Measurements from ENCODE around the gene STAB2. TPM values are rescaled to one million over a fixed set of nuclear protein-coding genes. Genes with fewer than 3 reads are reported as not detected.

STAB2 gene
- total RNA-seq, 4 donors from 2014 or later, result 0.95 TPM; not detected in 3

DNA sequence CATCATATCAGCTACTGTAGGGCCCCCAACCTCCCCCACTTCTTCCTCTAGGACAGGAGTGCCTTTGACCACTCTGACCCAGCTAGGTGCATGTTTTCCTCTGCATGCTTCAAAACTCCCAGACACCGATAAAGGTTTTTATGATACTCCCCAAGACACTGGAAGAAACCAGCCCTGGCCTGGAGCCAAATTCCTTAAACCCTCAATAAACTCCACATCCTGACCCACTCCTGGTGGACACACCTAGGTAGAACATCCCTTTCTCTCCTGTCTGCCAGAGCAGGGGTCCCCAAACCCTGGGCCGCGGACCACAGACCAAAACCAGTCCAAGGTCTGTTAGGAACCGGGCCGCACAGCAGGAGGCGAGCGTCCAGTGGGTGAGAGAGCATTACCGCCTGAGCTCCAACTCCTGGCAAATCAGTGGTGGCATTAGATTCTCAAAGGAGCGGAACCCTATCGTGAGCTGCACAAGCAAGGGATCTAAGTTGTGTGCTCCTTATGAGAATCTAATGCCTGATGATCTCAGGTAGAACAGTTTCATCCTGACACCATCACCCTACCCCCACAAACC lies 204.4 kb downstream of the STAB2 start:
- Histone ChIP-seq H3K36me3 (peaks cover 0 to 69% (median 3%) of the 10 kb centered on the region in 3 donors), H3K27me3 (no peaks in the 10 kb centered on the region), H3K4me1 (no peaks in the 10 kb centered on the region), H3K4me3 (no peak overlapping the region), H3K27ac (no peak overlapping the region), H3K9me3 (no peaks in the 10 kb centered on the region)
- TF ChIP-seq, protein P1, sequence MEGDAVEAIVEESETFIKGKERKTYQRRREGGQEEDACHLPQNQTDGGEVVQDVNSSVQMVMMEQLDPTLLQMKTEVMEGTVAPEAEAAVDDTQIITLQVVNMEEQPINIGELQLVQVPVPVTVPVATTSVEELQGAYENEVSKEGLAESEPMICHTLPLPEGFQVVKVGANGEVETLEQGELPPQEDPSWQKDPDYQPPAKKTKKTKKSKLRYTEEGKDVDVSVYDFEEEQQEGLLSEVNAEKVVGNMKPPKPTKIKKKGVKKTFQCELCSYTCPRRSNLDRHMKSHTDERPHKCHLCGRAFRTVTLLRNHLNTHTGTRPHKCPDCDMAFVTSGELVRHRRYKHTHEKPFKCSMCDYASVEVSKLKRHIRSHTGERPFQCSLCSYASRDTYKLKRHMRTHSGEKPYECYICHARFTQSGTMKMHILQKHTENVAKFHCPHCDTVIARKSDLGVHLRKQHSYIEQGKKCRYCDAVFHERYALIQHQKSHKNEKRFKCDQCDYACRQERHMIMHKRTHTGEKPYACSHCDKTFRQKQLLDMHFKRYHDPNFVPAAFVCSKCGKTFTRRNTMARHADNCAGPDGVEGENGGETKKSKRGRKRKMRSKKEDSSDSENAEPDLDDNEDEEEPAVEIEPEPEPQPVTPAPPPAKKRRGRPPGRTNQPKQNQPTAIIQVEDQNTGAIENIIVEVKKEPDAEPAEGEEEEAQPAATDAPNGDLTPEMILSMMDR (IDR thresholded peaks at IDR 0.05), result no peak
- TF ChIP-seq POLR2A (IDR thresholded peaks at IDR 0.05), result no peak
- no peak for DNase-seq
- 93 to 100% methylated on average over 2 to 3 of the region's 10 CpGs for WGBS, 2 donors
- intact Hi-C loops (cut with DNase I), result no loop called here

DNA sequence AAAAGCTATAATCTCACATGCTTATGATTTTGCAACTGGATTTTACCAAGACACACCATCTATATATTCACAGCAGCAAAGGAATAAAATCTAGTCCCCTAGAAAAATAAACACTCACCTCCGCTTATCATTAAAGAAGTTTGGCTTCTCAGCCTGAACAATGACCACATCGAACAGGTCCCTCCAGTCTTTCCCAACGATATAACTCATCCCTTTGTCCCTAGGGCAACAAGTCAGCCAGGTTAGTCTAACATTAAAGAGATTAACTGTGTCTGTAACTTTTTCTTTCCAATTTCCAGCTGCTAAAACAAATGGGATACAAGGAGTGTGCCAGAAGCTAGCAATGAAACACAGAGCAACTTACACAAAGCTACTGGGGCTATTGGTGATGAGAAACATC lies 206.0 kb downstream of the STAB2 start:
- Histone ChIP-seq H3K4me3 (no peak overlapping the region), H3K9me3 (no peaks in the 10 kb centered on the region), H3K27ac (no peak overlapping the region), H3K4me1 (no peaks in the 10 kb centered on the region), H3K27me3 (no peaks in the 10 kb centered on the region), H3K36me3 (peaks cover 0 to 70% (median 3%) of the 10 kb centered on the region in 3 donors)
- no peak for DNase-seq
- TF ChIP-seq POLR2A (IDR thresholded peaks at IDR 0.05), result no peak
- TF ChIP-seq, protein P1 (IDR thresholded peaks at IDR 0.05), result no peak
- 41 to 47% methylated on average over 3 of the region's 3 CpGs for WGBS, 2 donors
- intact Hi-C loops (cut with DNase I), result no loop called here

DNA sequence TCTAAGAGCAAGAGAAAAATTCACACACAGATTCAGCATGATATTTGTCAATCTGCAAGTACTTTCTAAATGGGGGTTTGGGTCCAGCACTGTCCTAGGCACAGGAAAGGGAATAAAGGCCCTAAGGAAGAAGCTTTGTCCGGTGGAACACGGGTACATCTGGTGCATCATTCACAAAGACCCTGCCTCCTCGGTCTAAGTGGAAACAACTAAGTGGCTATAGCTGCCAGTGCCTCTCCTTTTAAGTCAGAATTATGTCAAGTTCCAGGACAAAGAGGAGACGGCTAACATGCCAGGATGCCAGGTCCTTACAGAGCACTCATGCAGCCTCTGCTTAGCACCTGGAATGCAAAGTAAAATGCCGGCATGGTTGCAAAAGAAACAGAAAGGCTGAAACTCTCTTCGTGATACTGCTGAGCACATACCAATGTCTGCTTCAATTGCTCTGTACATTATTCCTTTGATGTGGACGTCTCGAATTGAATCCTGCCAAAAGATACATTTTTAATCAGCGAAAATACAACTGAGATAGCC lies 206.5 kb downstream of the STAB2 start:
- no peak overlapping the region for H3K4me3 ChIP-seq
- H3K27me3 ChIP-seq, result no peaks in the 10 kb centered on the region
- intact Hi-C loops (cut with DNase I), result no loop called here
- peaks cover 0 to 65% (median 3%) of the 10 kb centered on the region in 3 donors for H3K36me3 ChIP-seq
- no peaks in the 10 kb centered on the region for H3K9me3 ChIP-seq
- no peak for DNase-seq
- no peak overlapping the region for H3K27ac ChIP-seq
- 86 to 89% methylated on average over 9 of the region's 9 CpGs for WGBS, 2 donors
- TF ChIP-seq, protein P1 (IDR thresholded peaks at IDR 0.05), result no peak
- TF ChIP-seq POLR2A (IDR thresholded peaks at IDR 0.05), result no peak
- no peaks in the 10 kb centered on the region for H3K4me1 ChIP-seq

DNA sequence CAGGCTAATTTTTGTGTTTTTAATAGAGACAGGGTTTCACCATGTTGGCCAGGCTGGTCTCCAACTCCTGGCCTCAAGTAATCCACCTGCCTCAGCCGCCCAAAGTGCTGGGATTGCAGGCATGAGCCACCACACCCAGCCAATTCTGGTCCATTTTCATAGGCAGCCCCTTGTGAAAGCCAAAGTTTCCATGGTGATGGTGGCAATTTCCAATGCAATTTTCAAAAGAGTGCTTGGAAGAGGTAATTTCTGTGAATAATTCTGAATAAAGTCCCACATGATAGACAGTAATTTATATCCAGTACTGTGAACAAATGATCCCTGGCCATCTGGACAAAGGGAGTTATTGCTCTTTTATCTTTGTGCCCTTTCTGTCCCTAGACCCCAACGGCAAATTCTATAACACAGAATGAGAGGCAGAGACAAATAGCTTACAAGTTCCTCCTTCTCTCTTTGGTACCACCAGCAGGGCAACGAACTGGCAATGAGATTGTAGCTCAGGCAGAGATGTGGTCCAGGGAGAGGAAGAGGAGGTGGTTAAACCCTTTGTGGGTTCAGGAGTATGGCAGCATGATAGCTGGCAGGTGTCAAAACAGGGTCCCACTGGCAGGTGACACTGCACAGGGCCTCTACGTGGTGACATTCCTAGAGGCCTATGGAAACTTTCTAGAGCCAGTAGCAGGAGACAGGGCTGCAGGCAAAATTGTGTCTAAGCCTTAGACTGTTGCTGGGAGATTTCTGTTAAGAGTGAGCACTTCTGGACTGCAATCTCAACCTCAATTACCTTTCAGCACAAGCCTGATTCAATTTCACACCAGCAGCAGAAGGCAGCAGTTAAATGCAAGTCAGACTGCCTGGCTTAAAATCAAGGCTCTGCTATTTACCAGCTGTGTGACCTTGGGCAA lies 207.5 kb downstream of the STAB2 start:
- Histone ChIP-seq H3K27me3 (no peaks in the 10 kb centered on the region), H3K36me3 (peaks cover 0 to 59% (median 3%) of the 10 kb centered on the region in 3 donors), H3K27ac (no peak overlapping the region), H3K9me3 (no peaks in the 10 kb centered on the region), H3K4me1 (peaks cover 0 to 5% (median 4%) of the 10 kb centered on the region in 3 donors), H3K4me3 (no peak overlapping the region)
- 56 to 61% methylated on average over 2 to 3 of the region's 4 CpGs for WGBS, 2 donors
- no peak for DNase-seq
- intact Hi-C loops (cut with DNase I), result no loop called here
- TF ChIP-seq, protein P1 (IDR thresholded peaks at IDR 0.05), result no peak
- no peak for TF ChIP-seq POLR2A (IDR thresholded peaks at IDR 0.05)

DNA sequence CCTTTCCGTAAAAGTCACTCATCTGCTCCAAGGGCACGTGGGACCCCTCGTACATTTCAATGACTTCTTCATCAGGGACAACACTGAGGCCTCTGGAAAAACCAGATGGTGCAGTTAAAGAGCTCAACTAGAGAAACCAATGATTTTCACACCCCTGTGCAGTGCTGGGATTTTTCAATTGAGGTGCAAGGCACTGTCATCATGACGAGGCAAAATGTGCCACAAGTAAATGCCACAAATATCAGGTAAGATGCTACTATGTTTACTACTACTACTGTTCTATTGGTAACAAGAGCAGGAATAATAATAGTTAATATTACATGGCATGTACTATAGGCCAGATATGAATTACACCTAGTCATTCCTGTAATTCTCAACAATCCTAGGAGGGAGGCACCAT lies 211.5 kb downstream of the STAB2 start:
- no peak overlapping the region for H3K27ac ChIP-seq
- H3K36me3 ChIP-seq, result peaks cover 0 to 33% (median 3%) of the 10 kb centered on the region in 3 donors
- TF ChIP-seq, protein P1 (IDR thresholded peaks at IDR 0.05), result no peak
- TF ChIP-seq POLR2A (IDR thresholded peaks at IDR 0.05), result no peak
- no peaks in the 10 kb centered on the region for H3K9me3 ChIP-seq
- peaks cover 0 to 33% (median 20%) of the 10 kb centered on the region in 3 donors for H3K4me1 ChIP-seq
- H3K27me3 ChIP-seq, result no peaks in the 10 kb centered on the region
- intact Hi-C loops (cut with DNase I), result no loop called here
- H3K4me3 ChIP-seq, result no peak overlapping the region
- WGBS, 2 donors, result 98% methylated on average over 4 of the region's 4 CpGs
- no peak for DNase-seq

Data from esophagus squamous epithelium (tissue), 5 donors.